ENCODE results near the gene PARP6.

- TF ChIP-seq CTCF (conservative IDR thresholded peaks at IDR 0.05) (no peak), ZFX (IDR thresholded peaks at IDR 0.05) (no peak)
Observed at GRCh38 chr15:72252663-72253299, 19.6 kb downstream of the PARP6 start.

All from C4-2B (cell line).